Measurements from ENCODE around the gene PRCC. TPM values are rescaled to one million over a fixed set of nuclear protein-coding genes. Genes with fewer than 3 reads are reported as not detected.

The PRCC gene
- total RNA-seq, 2 experiments from 2014 or later, result 68.7 to 99.8 TPM

DNA sequence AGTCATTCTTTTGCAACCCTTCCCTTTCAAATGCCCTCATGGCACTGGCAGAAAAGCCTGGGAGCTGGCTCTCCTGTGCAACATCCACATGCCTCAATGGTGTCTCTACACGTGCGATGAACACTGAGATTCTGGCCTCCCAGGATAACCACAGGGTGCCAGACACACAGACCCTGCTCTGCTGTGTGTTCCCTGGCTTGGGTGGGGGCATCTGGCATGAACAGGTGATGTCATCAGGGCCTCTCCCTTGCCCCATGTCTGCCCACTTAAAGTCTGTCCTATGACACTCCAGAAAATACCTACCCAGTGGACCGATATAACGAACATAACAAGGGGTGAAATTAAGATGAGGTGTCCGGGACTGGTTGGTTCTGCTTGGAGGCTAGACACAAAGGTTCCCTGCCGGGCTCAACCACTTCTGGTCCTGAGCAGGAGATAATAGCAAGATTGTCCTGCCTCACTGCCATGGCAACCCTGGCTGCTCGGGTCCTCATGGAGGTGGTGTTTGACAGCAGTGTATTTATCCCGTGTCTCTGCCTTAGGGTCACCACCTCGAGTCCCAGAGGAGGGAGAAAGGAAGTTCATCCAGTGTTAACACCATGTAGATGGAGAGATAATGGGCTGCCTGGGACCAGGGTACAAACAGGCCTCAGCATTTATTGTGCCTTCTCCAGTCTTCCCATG is 72.2 kb downstream of the PRCC start:
- no peaks in the 10 kb centered on the region for H3K36me3 Mint-ChIP-seq
- no peak overlapping the region for H3K4me3 Mint-ChIP-seq
- CTCF ChIA-PET, result interaction anchor here (0.6 to 8.4 kb wide), 29 partner anchors 9 to 1494 kb away, joined by 3 to 233 read pairs (median 7); partner anchors contain the start of genes INSRR, NTRK1, PEAR1 and SH2D2A
- H3K9me3 Mint-ChIP-seq (ENCODE audit: low read depth), result no peaks in the 10 kb centered on the region
- H3K27ac Mint-ChIP-seq, result no peak overlapping the region
- ATAC-seq (no peak), DNase-seq (no peak)
- peaks cover 33% of the 10 kb centered on the region for H3K4me1 Mint-ChIP-seq
- peaks cover 34% of the 10 kb centered on the region for H3K27me3 Mint-ChIP-seq

DNA sequence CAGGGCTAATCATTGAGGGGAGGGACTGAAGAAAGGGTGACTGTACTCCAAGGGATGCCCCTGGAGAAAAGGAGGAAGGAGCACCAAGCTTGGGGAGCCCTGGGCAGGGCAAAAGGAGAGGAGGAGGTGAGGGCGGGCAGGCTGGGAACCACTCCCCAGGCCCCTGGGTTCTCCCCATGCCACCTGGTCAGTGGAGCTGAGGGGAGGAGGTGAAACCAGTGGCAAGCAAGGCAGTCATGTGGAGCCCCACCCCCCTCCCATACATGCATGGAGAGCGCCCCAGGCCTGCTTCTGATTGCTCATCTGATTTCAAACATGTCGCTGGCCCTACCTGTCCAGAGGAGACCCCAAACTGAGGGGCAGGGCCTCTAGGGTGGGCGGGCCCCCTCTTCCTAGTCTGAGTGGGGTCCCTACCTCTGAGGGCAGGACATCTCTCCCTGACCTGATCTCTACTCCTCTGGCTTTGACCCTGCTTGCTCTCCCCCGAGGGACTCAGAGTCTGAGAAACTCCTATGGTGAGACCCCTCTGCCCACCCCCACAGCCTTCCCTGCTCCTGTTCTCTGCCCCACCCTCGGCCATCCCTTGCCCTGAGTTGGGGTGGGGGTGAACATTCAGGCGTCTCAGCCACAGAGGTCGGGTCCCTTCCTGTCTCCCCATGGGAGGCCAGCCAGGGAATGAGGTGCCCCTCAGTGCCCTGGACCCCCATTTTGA is 73.0 kb downstream of the PRCC start:
- no peak overlapping the region for H3K27ac Mint-ChIP-seq
- no peaks in the 10 kb centered on the region for H3K36me3 Mint-ChIP-seq
- CTCF ChIA-PET, result interaction anchor here (1.0 to 5.3 kb wide), 8 partner anchors 9 to 151 kb away, joined by 3 to 48 read pairs (median 5); partner anchors contain the start of genes INSRR, NTRK1 and SH2D2A
- ATAC-seq, result no peak
- H3K9me3 Mint-ChIP-seq (ENCODE audit: low read depth), result no peaks in the 10 kb centered on the region
- peaks cover 35% of the 10 kb centered on the region for H3K4me1 Mint-ChIP-seq
- DNase-seq, result no peak
- peaks cover 42% of the 10 kb centered on the region for H3K27me3 Mint-ChIP-seq
- no peak overlapping the region for H3K4me3 Mint-ChIP-seq

DNA sequence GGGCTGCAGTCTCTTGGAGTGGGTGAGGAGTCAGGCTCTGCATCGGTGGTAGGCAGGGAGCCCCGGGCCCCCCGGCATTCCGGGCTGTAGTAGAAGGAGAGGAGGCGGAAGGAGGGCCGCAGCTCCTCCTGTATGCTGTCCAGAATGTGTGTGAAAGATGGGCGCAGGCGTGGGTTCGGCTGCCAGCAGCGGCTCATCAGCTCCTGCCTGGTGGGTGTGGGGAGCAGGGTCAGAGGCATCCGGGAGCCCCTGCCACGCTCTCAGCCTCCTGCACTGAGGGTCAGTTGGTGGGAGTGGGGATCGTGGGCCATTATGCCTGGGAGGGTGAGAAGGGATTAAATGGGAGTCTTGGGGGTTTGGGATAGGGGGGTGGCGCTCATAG is 73.6 kb downstream of the PRCC start:
- Mint-ChIP-seq H3K36me3 (no peaks in the 10 kb centered on the region), H3K9me3 (ENCODE audit: low read depth) (no peaks in the 10 kb centered on the region), H3K4me3 (no peak overlapping the region), H3K27ac (no peak overlapping the region), H3K4me1 (peaks cover 33% of the 10 kb centered on the region), H3K27me3 (peaks cover 46% of the 10 kb centered on the region)
- DNase-seq (no peak), ATAC-seq (no peak)
- CTCF ChIA-PET, result interaction anchor here (0.9 to 2.3 kb wide), 8 partner anchors 9 to 151 kb away, joined by 3 to 14 read pairs (median 4); partner anchors contain the start of genes INSRR and NTRK1

DNA sequence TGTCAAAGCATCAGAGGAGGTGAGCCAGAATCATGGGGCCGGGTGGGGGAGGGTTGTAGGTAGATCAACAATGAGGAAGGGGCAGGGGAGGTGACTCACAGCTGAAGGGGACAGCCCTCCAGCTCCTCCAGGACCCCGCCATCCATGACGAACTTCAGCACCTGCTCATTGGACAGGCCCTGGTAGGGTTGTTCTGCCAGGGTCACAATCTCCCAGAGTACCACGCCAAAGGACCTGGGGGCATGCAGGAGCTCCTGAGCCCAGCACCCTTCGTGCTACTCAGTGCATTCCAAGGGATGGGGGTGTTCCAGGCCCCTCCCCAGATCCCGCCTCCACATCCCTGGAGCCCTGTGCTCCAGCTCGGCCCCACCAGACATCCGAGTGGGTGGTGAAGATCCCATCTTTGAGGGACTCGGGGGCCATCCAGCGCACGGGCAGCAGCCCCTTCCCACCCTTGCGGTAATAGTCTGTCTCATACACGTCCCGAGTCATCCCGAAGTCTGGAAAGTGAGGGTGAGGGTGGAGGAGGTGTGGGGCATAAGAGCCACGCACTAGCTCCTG is 74.0 kb downstream of the PRCC start:
- Mint-ChIP-seq H3K9me3 (ENCODE audit: low read depth) (no peaks in the 10 kb centered on the region), H3K27me3 (peaks cover 49% of the 10 kb centered on the region), H3K4me1 (peaks cover 28% of the 10 kb centered on the region), H3K36me3 (no peaks in the 10 kb centered on the region), H3K4me3 (no peak overlapping the region), H3K27ac (no peak overlapping the region)
- ATAC-seq (no peak), DNase-seq (no peak)
- CTCF ChIA-PET, result interaction anchor here (0.9 to 2.3 kb wide), 8 partner anchors 8 to 152 kb away, joined by 3 to 14 read pairs (median 4); partner anchors contain the start of genes INSRR and NTRK1

DNA sequence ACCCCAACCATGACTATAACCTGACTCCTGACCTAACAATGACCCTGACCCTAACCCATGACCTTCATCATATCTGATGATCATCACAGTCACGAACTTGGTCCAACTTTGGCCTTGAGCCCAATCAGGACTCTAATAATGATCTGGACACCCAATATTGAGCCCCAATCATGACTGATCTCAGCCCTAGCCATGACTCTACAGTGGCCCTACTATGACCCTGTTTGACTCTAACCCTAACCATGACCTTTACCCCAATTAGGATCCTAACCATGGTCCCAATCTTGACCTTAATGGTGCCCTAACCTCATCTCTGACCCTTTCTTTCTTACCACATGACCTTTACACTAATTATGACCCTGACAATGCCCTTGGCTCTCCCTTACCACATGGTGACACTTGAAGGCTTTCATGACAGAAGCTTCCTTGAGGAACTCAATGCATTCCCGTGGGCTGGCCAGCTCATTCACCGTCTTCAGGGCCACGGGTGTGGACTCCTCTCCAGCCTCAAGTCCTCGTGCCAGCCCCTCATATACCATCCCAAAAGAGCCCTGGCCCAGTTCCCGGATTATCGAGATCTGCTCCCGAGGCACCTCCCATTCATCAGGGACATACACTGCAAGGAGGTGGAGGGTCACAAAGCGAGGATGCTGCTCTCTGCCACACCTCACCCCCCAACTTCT is 75.4 kb downstream of the PRCC start:
- Mint-ChIP-seq H3K4me1 (peaks cover 17% of the 10 kb centered on the region), H3K9me3 (ENCODE audit: low read depth) (no peaks in the 10 kb centered on the region), H3K4me3 (no peak overlapping the region), H3K27me3 (peaks cover 63% of the 10 kb centered on the region), H3K36me3 (no peaks in the 10 kb centered on the region), H3K27ac (no peak overlapping the region)
- no peak for ATAC-seq
- CTCF ChIA-PET, result interaction anchor here (1.0 to 1.2 kb wide), 3 partner anchors 17 to 85 kb away, joined by 3 to 4 read pairs (median 3); no protein-coding TSS in a partner anchor
- no peak for DNase-seq

DNA sequence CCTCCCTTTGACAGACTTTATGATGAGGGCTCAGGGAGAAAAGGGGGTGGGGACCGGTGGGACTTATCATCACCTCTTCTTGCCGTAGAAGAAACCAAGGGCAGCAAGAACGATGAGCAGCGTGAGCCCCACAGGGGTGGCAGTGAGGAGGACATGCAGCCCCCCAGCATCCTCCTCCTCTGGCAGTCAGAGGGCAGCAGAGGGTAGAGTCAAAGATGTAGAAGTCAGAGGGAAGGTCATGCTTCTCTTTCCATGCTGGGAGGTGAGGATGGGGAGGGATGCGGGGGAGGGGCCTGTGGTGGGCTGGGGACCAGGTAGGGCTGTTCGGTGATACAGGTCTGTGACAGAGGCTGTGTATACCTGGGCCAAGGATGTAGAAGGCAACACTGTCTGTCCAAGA is 76.8 kb downstream of the PRCC start:
- Mint-ChIP-seq H3K9me3 (ENCODE audit: low read depth) (no peaks in the 10 kb centered on the region), H3K4me1 (peaks cover 23% of the 10 kb centered on the region), H3K27ac (no peak overlapping the region), H3K4me3 (no peak overlapping the region), H3K27me3 (peaks cover 67% of the 10 kb centered on the region), H3K36me3 (no peaks in the 10 kb centered on the region)
- DNase-seq (no peak), ATAC-seq (no peak)
- CTCF ChIA-PET, result interaction anchor here (1.0 to 1.6 kb wide), 2 partner anchors 16 to 46 kb away, joined by 3 to 9 read pairs; partner anchors contain the start of gene NTRK1

DNA sequence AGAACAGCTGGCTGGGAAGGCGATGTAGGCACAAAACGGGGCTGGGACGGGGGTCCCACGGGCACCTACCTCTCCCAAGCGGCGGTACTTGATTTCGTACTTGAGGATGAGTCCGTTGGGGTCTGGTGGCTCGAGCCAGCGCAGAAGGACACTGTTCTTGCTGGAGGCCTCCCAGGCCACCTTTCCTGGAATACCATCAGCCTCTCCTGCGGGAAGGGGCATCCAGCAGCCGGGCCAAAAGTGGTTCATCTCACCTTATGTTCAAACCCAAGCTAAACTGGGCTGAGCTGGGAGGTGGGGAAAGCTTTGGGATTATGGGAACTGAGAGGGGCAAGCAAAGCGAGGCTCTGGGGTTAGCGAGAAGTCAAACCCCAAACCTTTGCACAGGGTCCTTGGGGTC is 77.3 kb downstream of the PRCC start:
- Mint-ChIP-seq H3K27ac (no peak overlapping the region), H3K4me1 (peaks cover 26% of the 10 kb centered on the region), H3K4me3 (no peak overlapping the region), H3K9me3 (ENCODE audit: low read depth) (no peaks in the 10 kb centered on the region), H3K36me3 (no peaks in the 10 kb centered on the region), H3K27me3 (peaks cover 67% of the 10 kb centered on the region)
- CTCF ChIA-PET, result interaction anchor here (1.6 kb wide), 1 partner anchor 16 kb away, joined by 9 read pairs; the partner anchor contains the start of gene NTRK1
- ATAC-seq (no peak), DNase-seq (no peak)

DNA sequence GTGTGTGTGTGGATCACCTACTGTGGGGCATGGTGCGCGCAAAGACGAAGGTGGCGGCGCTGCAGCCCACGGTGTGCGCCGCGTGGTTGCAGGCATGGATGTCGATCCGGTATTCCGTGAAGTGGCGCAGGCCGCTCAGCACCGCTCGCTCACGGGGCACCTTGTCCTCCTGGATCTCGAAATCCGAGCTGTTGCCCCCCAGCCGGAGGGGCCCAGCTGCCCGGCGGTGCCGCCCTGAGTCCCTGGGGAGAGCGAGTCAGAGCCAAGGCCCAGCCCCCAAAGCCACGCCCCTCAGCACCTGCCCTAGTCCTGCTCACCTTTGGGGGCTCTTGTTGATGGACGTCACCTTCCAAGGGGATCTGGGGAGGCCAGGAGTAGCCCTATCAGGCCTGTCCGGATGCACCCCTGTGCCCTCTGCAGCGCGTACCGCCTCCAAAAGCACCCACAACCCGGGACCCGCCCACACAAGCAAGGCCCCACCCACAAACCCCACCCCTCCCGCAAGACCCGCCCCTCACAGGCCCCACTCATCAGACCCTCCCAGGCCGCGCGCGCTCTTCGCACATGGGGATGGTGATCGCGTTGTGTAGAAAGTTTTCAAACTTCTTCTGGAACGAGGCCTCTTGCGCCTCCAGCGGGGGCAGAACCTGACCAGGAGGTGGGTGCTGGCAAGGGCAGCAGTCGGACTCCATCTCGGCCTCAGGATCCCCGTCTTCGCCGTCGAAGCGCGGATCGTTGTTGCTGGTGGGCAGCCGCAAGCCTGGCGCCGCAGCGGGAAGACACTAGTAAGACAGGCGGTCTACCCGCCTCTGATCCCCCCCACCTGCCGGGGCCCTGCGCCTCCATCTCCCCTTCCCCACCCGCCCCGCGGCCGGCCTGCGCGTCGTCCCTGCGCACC is 78.0 kb downstream of the PRCC start:
- no peak overlapping the region for H3K27ac Mint-ChIP-seq
- H3K9me3 Mint-ChIP-seq (ENCODE audit: low read depth), result no peaks in the 10 kb centered on the region
- CTCF ChIA-PET, result interaction anchor here (1.0 to 7.0 kb wide), 3 partner anchors 15 to 119 kb away, joined by 3 to 64 read pairs (median 9); partner anchors contain the start of genes INSRR and NTRK1
- peaks cover 26% of the 10 kb centered on the region for H3K4me1 Mint-ChIP-seq
- peak; percentile 48 for ATAC-seq
- peak overlapping the region; percentile 29 for H3K4me3 Mint-ChIP-seq
- peaks cover 67% of the 10 kb centered on the region for H3K27me3 Mint-ChIP-seq
- DNase-seq, result peak; percentile 56
- no peaks in the 10 kb centered on the region for H3K36me3 Mint-ChIP-seq

DNA sequence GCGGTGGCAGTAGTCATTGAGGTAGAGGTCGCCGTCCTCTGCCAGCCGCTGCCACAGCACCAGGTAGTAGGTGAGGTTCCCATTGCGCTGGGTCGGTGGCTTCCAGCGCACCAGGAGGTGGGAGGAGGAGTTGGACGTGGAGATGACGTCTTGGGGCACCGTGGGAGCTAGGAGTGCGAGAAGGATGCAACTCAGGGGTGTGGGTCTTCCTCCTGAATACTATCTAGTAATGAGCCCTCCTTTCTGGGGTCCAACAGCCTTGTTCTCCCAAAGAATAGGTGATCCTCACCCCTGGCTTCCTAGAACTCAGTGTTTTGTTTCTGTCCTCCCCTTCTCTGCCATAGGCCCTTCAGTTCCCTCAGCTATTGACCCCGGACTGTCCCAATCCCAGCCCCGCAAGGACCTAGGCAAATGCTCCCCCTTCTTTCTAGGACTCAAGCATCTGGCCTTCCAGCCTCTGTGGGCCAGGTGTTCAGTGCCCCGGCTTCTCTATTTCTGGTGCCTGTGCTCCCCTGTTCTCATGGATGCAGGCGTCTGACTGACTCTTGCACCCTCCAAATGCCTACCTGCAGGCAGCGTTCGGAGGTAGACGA is 78.7 kb downstream of the PRCC start:
- Mint-ChIP-seq H3K27ac (peak overlapping the region; percentile 9), H3K4me1 (peaks cover 26% of the 10 kb centered on the region), H3K27me3 (peaks cover 61% of the 10 kb centered on the region), H3K36me3 (no peaks in the 10 kb centered on the region), H3K4me3 (no peak overlapping the region), H3K9me3 (ENCODE audit: low read depth) (no peaks in the 10 kb centered on the region)
- CTCF ChIA-PET, result interaction anchor here (1.0 to 7.0 kb wide), 6 partner anchors 8 to 120 kb away, joined by 3 to 64 read pairs (median 12); partner anchors contain the start of genes INSRR, ISG20L2, METTL25B and NTRK1
- ATAC-seq (no peak), DNase-seq (no peak)

DNA sequence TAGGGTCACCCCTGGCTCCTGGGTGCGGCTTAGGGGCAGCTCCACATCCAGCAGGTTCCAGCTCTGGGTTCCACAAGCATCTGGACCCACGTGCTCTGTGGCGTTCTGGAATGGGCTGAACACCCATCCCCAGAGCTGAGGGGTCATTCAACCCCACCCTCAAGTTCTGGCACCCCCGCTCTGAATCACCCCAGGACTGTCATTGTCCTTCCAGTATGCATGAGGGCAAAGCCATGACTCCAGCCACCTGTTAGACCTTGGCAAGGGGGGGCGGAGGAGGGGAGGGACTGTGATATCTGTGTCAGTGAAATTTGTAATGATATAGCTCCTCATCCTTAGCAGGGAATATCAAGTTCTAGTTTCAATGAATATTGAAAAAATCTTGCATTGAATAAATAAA is 79.3 kb downstream of the PRCC start:
- no peaks in the 10 kb centered on the region for H3K9me3 Mint-ChIP-seq (ENCODE audit: low read depth)
- CTCF ChIA-PET, result interaction anchor here (1.0 to 7.0 kb wide), 6 partner anchors 8 to 119 kb away, joined by 3 to 64 read pairs (median 18); partner anchors contain the start of genes INSRR, ISG20L2, METTL25B and NTRK1
- H3K36me3 Mint-ChIP-seq, result no peaks in the 10 kb centered on the region
- ATAC-seq (no peak), DNase-seq (no peak)
- H3K4me3 Mint-ChIP-seq, result no peak overlapping the region
- peaks cover 26% of the 10 kb centered on the region for H3K4me1 Mint-ChIP-seq
- peaks cover 61% of the 10 kb centered on the region for H3K27me3 Mint-ChIP-seq
- no peak overlapping the region for H3K27ac Mint-ChIP-seq

DNA sequence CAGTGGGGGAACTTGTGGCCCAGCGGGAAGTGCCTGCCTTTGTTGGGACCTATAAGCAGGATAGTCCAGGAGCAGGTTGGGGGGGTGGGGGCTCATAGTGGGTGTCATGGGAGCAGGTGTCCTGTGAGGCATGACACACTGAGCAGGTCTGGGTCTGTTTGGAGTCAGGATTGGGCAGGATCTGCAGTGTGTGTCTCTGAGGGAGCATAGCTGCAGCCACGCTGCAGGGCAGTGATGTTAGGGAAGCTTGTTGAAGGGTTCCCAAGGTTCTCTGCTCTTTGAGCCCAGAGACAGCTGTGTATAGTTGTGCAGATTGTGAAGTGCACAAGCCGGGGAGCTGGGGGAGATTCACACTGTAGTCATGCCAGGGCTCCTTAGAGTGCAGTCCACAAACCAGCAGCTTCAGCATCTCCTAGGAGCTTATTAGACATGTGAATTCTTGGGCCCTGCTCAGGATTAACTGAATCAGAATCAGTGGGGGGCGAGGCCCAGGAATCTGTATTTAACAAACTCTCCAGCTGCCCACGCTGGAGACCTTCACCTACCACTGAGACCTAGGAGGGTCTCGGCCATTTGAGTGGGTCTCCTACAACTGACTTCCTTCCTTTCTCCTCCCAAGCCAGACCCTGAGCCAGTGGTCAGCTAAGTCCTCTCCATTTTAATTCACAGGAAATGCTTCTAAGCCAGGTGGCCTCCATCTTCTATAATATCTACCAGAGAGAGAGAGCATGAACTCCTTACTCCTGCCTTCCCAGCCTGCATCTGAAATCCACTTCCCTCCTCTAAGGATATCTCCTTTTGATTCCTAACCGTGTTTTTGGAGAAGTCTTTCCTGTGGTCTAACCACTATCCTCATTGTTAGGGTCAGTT is 80.5 kb downstream of the PRCC start:
- Mint-ChIP-seq H3K27me3 (peaks cover 57% of the 10 kb centered on the region), H3K27ac (no peak overlapping the region), H3K4me3 (peak overlapping the region; percentile 30), H3K36me3 (no peaks in the 10 kb centered on the region), H3K4me1 (peaks cover 26% of the 10 kb centered on the region), H3K9me3 (ENCODE audit: low read depth) (no peaks in the 10 kb centered on the region)
- DNase-seq (no peak), ATAC-seq (no peak)
- CTCF ChIA-PET, result interaction anchor here (0.7 to 7.0 kb wide), 12 partner anchors 10 to 158 kb away, joined by 3 to 64 read pairs (median 8); partner anchors contain the start of genes INSRR, ISG20L2, METTL25B and NTRK1

Measured in activated CD8-positive, alpha-beta memory T cell treated with anti-CD3 and anti-CD28 coated beads, Interleukin-2, amount 10 ng/mL, durations not matched to agents 7 days and 5 days (primary cell).